K562 (cell line): Measurements from ENCODE around the gene SCARF2. TPM values are rescaled to one million over a fixed set of nuclear protein-coding genes. Genes with fewer than 3 reads are reported as not detected.

Source experiments
- ATAC-seq: fragments of 200-7000 bp; cut with Tn5 transposase; 3 replicates; pipeline ENCODE4 v1.9.1; 2020; ENCODE audit warnings: moderate library complexity
- BruUV-seq: library from RNA; stranded (reverse); fragments of 400-500 nt; replicated peaks from 2 replicates; lab custom pipeline; 2021; lab: Mats Ljungman, UMichigan
- CTCF ChIA-PET: fragments of 300-600 bp; formaldehyde crosslinking; extraction: SDS; loops from one replicate; lab custom pipeline; 2021; ENCODE audit warnings: low intra/inter-chr PET ratio; lab: Yijun Ruan, JAX
- POLR2A ChIA-PET: fragments of 300-600, 350-650 bp; sonication (Branson Sonifier 250); formaldehyde crosslinking; extraction: SDS; loops from one replicate; lab custom pipeline; 2021; ENCODE audit warnings: antibody characterized with exemption, inconsistent platforms; lab: Yijun Ruan, JAX
- DNase-seq, 4 experiments: peaks; one replicate each; pipeline versions ENCODE4 v3.0.0 to v3.0.0-alpha.2; 2011 to 2018; ENCODE audit warnings: low spot score in 3 of 4, mixed read lengths in 3 of 4; ENCODE audit errors: extremely low read depth in 1 of 4
- FAIRE-seq: peaks from 2 replicates; lab custom pipeline; 2011; peaks lifted over from hg19 to GRCh38; lab: Jason Lieb, UNC
- H2AFZ ChIP-seq: 2 replicates; pipeline ENCODE4 v1.6.0; 2011; ENCODE audit warnings: low read depth, low read length, control low read depth, inconsistent platforms
- H3K27ac ChIP-seq: fragments of 200-600 bp; 3 replicates; pipeline ENCODE4 v1.8.0; 2011; ENCODE audit warnings: low read depth, mild to moderate bottlenecking, control low read depth, inconsistent platforms, low read length, moderate library complexity, mixed read lengths; ENCODE audit errors: extremely low read depth
- H3K27me3 ChIP-seq, 2 experiments: fragments of 300-600 bp in 1 of 2; 2 replicates in 1 of 2; 3 replicates in 1 of 2; pipeline versions ENCODE4 v1.6.0 to v1.8.0; 2011; ENCODE audit warnings: inconsistent platforms in 2 of 2, low read length in 2 of 2, mild to moderate bottlenecking in 1 of 2, mixed read lengths in 1 of 2, moderate library complexity in 1 of 2; ENCODE audit not compliant: control insufficient read depth in 2 of 2, insufficient read depth in 2 of 2
- H3K36me3 ChIP-seq: fragments of 300-600 bp; 3 replicates; pipeline ENCODE4 v1.8.0; 2011; ENCODE audit warnings: mild to moderate bottlenecking, low read length, inconsistent platforms; ENCODE audit not compliant: control insufficient read depth, insufficient read depth
- H3K4me1 ChIP-seq, 2 experiments: fragments of 200-600 bp in 1 of 2; replicated peaks in 1 of 2; 2 replicates in 1 of 2; 3 replicates in 1 of 2; pipeline versions ENCODE4 v1.5.1 to v1.8.0; 2011; ENCODE audit warnings: inconsistent platforms in 2 of 2, low read length in 2 of 2, mild to moderate bottlenecking in 1 of 2, mixed read lengths in 1 of 2, moderate library complexity in 1 of 2; ENCODE audit not compliant: control insufficient read depth in 2 of 2, insufficient read depth in 2 of 2
- H3K4me2 ChIP-seq: 2 replicates; pipeline ENCODE4 v1.6.1; 2011; ENCODE audit warnings: low read length, control low read depth, inconsistent platforms, mixed read lengths; ENCODE audit not compliant: insufficient read depth
- H3K4me3 ChIP-seq: fragments of 200-600 bp; sonication (generic), shearing (Covaris generic); 2 replicates; pipeline ENCODE4 v1.5.1; 2016; ENCODE audit warnings: control low read depth, inconsistent platforms
- H3K79me2 ChIP-seq: fragments of 200-600 bp; 3 replicates; pipeline ENCODE4 v1.8.0; 2011; ENCODE audit warnings: low read length, inconsistent platforms; ENCODE audit not compliant: control insufficient read depth, insufficient read depth
- H3K9ac ChIP-seq, 2 experiments: 2 replicates each; pipeline versions ENCODE4 v1.6.0 to v1.6.1; 2011; ENCODE audit warnings: low read depth in 2 of 2, low read length in 2 of 2, control low read depth in 1 of 2, inconsistent platforms in 1 of 2, mild to moderate bottlenecking in 1 of 2, mixed read lengths in 1 of 2; ENCODE audit not compliant: insufficient read depth in 1 of 2
- H3K9me1 ChIP-seq: one replicate; pipeline ENCODE4 v1.6.0; 2011; ENCODE audit warnings: inconsistent platforms, mild to moderate bottlenecking, low read length, moderate library complexity; ENCODE audit not compliant: control insufficient read depth, insufficient read depth
- H3K9me3 ChIP-seq: replicated peaks from 2 replicates; pipeline ENCODE4 v1.5.1; 2011; ENCODE audit warnings: low read depth, low read length, inconsistent platforms; ENCODE audit not compliant: control insufficient read depth, insufficient read depth
- H4K20me1 ChIP-seq: replicated peaks from 2 replicates; pipeline ENCODE4 v1.6.1; 2011; ENCODE audit warnings: low read length, inconsistent platforms, mixed read lengths; ENCODE audit not compliant: control insufficient read depth, insufficient read depth
- DIDO1 ChIP-seq: fragments of 450-650 bp; IDR thresholded peaks from 2 replicates; pipeline ENCODE4 v1.6.1; 2016; ENCODE audit warnings: low read depth, missing biosample characterization, missing genetic modification characterization
- HDGF ChIP-seq: fragments of 450-650 bp; IDR thresholded peaks from 2 replicates; pipeline ENCODE4 v1.6.1; 2016
- HNRNPLL ChIP-seq: fragments of 200-400 bp; formaldehyde crosslinking; IDR thresholded peaks from 2 replicates; pipeline ENCODE4 v1.6.1; 2017; ENCODE audit warnings: low read length, low read depth, mild to moderate bottlenecking; ENCODE audit not compliant: poor library complexity, severe bottlenecking
- IRF2 ChIP-seq: sonication (generic); formaldehyde crosslinking; IDR thresholded peaks from 2 replicates; pipeline ENCODE4 v1.8.1; 2022; ENCODE audit warnings: mild to moderate bottlenecking, missing genetic modification reagents
- KLF13 ChIP-seq: fragments of 450-650 bp; IDR thresholded peaks from 2 replicates; pipeline ENCODE4 v1.6.1; 2016; ENCODE audit warnings: missing genetic modification characterization, low read depth, mild to moderate bottlenecking, missing compliant biosample characterization, moderate library complexity, borderline replicate concordance
- MCM5 ChIP-seq: fragments of 450-650 bp; IDR thresholded peaks from 2 replicates; pipeline ENCODE4 v1.6.1; 2016; ENCODE audit warnings: low read depth
- NR4A1 ChIP-seq, 2 experiments: fragments of 250-450 bp in 1 of 2; fragments of 450-650 bp in 1 of 2; sonication (Bioruptor Pico) in 1 of 2; IDR thresholded peaks; 2 replicates each; pipeline versions ENCODE4 v1.4.0 to v1.6.1; 2016 to 2020; ENCODE audit warnings: mild to moderate bottlenecking in 2 of 2, missing compliant biosample characterization in 1 of 2, missing genetic modification characterization in 1 of 2, moderate library complexity in 1 of 2
- SETDB1 ChIP-seq: IDR thresholded peaks from one replicate; pipeline ENCODE4 v1.6.1; 2012; ENCODE audit warnings: low read length, control low read depth, inconsistent platforms
- SRSF3 ChIP-seq: fragments of 200-400 bp; formaldehyde crosslinking; IDR thresholded peaks from 2 replicates; pipeline ENCODE4 v1.6.1; 2016; ENCODE audit warnings: mild to moderate bottlenecking, low read length, moderate library complexity; ENCODE audit not compliant: insufficient read depth
- TBL1XR1 ChIP-seq, 2 experiments: IDR thresholded peaks; 2 replicates each; pipeline ENCODE4 v1.6.1; 2012; ENCODE audit warnings: improper control_type of control experiment in 2 of 2, low read length in 2 of 2, mild to moderate bottlenecking in 1 of 2
- THAP12 ChIP-seq: fragments of 250-450 bp; sonication (Bioruptor Pico); IDR thresholded peaks from 2 replicates; pipeline ENCODE4 v1.9.0; 2021; ENCODE audit warnings: mild to moderate bottlenecking, inconsistent platforms
- XRCC5 ChIP-seq: fragments of 200-400 bp; formaldehyde crosslinking; IDR thresholded peaks from 2 replicates; pipeline ENCODE4 v1.6.1; 2017; ENCODE audit warnings: low read depth, mild to moderate bottlenecking, low read length
- ZNF12 ChIP-seq: sonication (generic); formaldehyde crosslinking; IDR thresholded peaks from 2 replicates; pipeline ENCODE4 v1.4.0; 2020; ENCODE audit warnings: mild to moderate bottlenecking, missing genetic modification reagents
- ZNF263 ChIP-seq: sonication (generic); formaldehyde crosslinking; IDR thresholded peaks from 2 replicates; pipeline ENCODE4 v1.8.0; 2022; ENCODE audit warnings: mild to moderate bottlenecking, missing genetic modification reagents, borderline replicate concordance
- ZNF436 ChIP-seq: fragments of 250-450, 450-650 bp; sonication (Bioruptor Pico); formaldehyde crosslinking; IDR thresholded peaks from 2 replicates; pipeline ENCODE4 v1.7.0; 2020; ENCODE audit warnings: mild to moderate bottlenecking
- WGBS: fragments of 100-300 bp; shearing (Covaris generic); methylation state at CpG from one replicate; pipeline ENCODE4 v1.1.6; 2016; ENCODE audit warnings: low coverage, mixed read lengths; ENCODE audit not compliant: insufficient coverage; ENCODE audit errors: missing lambda C conversion rate; 5-methylcytosine and 5-hydroxymethylcytosine counted together
- in situ Hi-C: fragments of 300-500 bp; cut with MboI; formaldehyde crosslinking; loops from 4 replicates; pipeline ENCODE4 v1.15.0; 2018; ENCODE audit warnings: inconsistent platforms, mixed read lengths
- intact Hi-C: fragments of 100-400 bp; cut with micrococcal nuclease; formaldehyde crosslinking; loops from 2 replicates; pipeline ENCODE4 v1.14.2; 2022
- polyA plus RNA-seq, 8 experiments: library from polyadenylated mRNA; depleted of rRNA in 4 of 8; stranded (reverse) in 5 of 8; unstranded in 3 of 8; fragments of >200 nt; fragmentation: Nextera tagmentation in 2 of 8; fragmentation: Illumina TruSeq in 1 of 8; extraction: Ambion mirVana in 2 of 8; extraction: Trizol in 1 of 8; gene quantifications; 2 replicates each; pipeline versions ENCODE4 v1.2.1 to v1.2.3, GENCODE V29; 2011 to 2014; ENCODE audit warnings: inconsistent platforms in 1 of 8, missing spikeins in 1 of 8
- total RNA-seq, 7 experiments: library from RNA; depleted of rRNA in 6 of 7; stranded (reverse); fragments of >200 nt in 6 of 7; fragmentation: Illumina TruSeq in 2 of 7; extraction: Trizol in 2 of 7; gene quantifications; 2 replicates each; pipeline versions ENCODE4 v1.2.1 to v1.2.3, GENCODE V29; 2011 to 2021; ENCODE audit warnings: low replicate concordance in 1 of 7
- TF ChIP-seq, protein P1 (sequence below): sonication (generic); formaldehyde crosslinking; IDR thresholded peaks from 2 replicates; pipeline ENCODE4 v1.8.1; 2023; ENCODE audit warnings: mild to moderate bottlenecking, missing genetic modification reagents, moderate library complexity

SCARF2 gene
- total and polyA plus RNA-seq, 9 of the 15 experiments (the other 6 are each of a cell fraction or from before 2014, with no cell fraction given), result 0.06 to 0.32 (median 0.21) TPM; not detected in 5

GRCh38 chr22:20458530-20459151 lies 21.0 kb upstream of the SCARF2 start (continued):
- TF ChIP-seq THAP12 (CRISPR knock-in tag) (0 out of 2 replicates have a peak, but pooled peaks have one; percentile 39), KLF13 (tag) (no peak), ZNF263 (peak; percentile 80), SRSF3 (0 out of 2 replicates have a peak, but pooled peaks have one; percentile 32)
- TF ChIP-seq, all 486 proteins: peak for 10

DNA sequence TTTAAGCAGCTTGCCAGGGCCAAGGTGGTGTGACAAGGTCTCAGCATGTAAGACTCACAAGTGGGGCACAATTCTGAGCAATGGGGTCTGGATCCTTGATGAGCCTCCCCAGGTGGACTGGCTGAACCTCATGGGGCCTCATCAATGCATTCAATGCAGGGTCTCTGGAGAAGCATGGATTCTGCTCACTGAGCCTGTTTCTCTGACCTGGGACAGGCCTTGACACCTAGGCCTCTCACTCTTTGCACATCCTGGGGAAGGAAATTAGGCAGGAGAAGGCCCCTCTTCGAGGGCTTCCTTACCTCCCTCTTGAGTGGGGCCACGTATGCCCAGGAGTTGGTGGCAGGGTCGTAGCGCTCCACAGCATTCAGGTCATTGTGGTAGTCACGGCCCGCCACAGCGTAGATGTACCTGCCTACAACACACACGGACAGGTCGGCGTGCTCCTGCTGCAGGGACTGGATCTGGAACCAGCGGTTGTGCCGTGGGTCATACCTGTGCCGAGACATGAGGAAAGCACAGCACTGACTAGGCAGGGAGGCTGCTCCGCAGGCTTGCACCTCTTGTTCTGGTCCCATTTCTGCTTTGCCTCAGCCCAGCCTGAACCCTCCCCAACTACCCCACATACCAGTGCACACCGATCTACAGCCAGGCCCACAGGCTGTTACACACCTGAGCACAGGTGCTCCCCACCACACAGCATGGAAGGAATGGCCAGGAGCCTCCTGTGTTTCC lies 20.0 kb upstream of the SCARF2 start:
- H3K9me1 ChIP-seq, result no peaks in the 10 kb centered on the region
- FAIRE-seq, result no peak
- DNase-seq, result no peak
- no peak overlapping the region for H3K4me3 ChIP-seq
- H4K20me1 ChIP-seq, result peaks cover 16% of the 10 kb centered on the region
- no peaks in the 10 kb centered on the region for H3K27me3 ChIP-seq
- 51% methylated on average over 15 of the region's 15 CpGs for WGBS
- no peak for ATAC-seq
- no peak overlapping the region for H3K4me2 ChIP-seq
- H3K27ac ChIP-seq, result no peak overlapping the region
- BruUV-seq, result no TSS peak
- H3K79me2 ChIP-seq, result no peaks in the 10 kb centered on the region
- ChIA-PET CTCF (interaction anchor here (0.7 to 6.9 kb wide), 3 partner anchors 11 to 172 kb away, joined by 4 to 195 read pairs (median 13); no protein-coding TSS in a partner anchor), POLR2A (interaction anchor here (0.7 to 4.1 kb wide), 8 partner anchors 11 to 327 kb away, joined by 3 to 35 read pairs (median 8); no protein-coding TSS in a partner anchor)
- intact Hi-C loops (loop anchor here (5.0 kb wide), 1 partner anchor 160 kb away; no protein-coding TSS in a partner anchor), in situ Hi-C loops (loop anchor here (5.0 kb wide), 2 partner anchors 35 to 300 kb away; no protein-coding TSS in a partner anchor)
- no peaks in the 10 kb centered on the region; a peak in 1 of 5 replicates for H3K4me1 ChIP-seq
- no peaks in the 10 kb centered on the region for H3K9me3 ChIP-seq
- no peaks in the 10 kb centered on the region for H3K36me3 ChIP-seq
- H3K9ac ChIP-seq, result peak overlapping the region in 1 of 2 experiments; percentile 71; a peak in 2 of 4 replicates
- no peak overlapping the region for H2AFZ ChIP-seq
- TF ChIP-seq, protein P1, sequence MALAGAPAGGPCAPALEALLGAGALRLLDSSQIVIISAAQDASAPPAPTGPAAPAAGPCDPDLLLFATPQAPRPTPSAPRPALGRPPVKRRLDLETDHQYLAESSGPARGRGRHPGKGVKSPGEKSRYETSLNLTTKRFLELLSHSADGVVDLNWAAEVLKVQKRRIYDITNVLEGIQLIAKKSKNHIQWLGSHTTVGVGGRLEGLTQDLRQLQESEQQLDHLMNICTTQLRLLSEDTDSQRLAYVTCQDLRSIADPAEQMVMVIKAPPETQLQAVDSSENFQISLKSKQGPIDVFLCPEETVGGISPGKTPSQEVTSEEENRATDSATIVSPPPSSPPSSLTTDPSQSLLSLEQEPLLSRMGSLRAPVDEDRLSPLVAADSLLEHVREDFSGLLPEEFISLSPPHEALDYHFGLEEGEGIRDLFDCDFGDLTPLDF (CRISPR knock-in tag), result peak; percentile 58; the same call in 1 of the 2 replicates
- no peak for TF ChIP-seq DIDO1 (tag)
- TF ChIP-seq SETDB1, result peak; percentile 72
- TF ChIP-seq HNRNPLL, result no peak
- TF ChIP-seq ZNF436, result no peak
- TF ChIP-seq HDGF, result no peak
- no peak for TF ChIP-seq MCM5
- TF ChIP-seq XRCC5, result no peak
- TF ChIP-seq ZNF12, result no peak
- no peak for TF ChIP-seq TBL1XR1 (IDR thresholded peaks at IDR 0.05; ENCODE audit: low read length in 2 of 2)
- peak; percentile 90; the same call in 1 of the 2 replicates for TF ChIP-seq IRF2 (CRISPR knock-in tag)
- no peak for TF ChIP-seq NR4A1 (CRISPR knock-in tag; IDR thresholded peaks at IDR 0.05)
- no peak for TF ChIP-seq NR4A1 (tag; IDR thresholded peaks at IDR 0.05)
